ENCODE measurements around the gene AGAP1. TPM values are rescaled to one million over a fixed set of nuclear protein-coding genes. Genes with fewer than 3 reads are reported as not detected.
A peak's percentile ranks its signal among the peaks of the same experiment; 100 is the strongest.

The AGAP1 gene
- total RNA-seq, 1 donor = 18.5 TPM

GRCh38 chr2:235508371-235509160 lies 14.7 kb downstream of the AGAP1 start:
- Histone ChIP-seq H2AFZ (ENCODE audit: low read length) (no peak overlapping the region), H3K4me2 (ENCODE audit: insufficient read depth, low read length) (no peak overlapping the region), H3K79me2 (ENCODE audit: insufficient read depth, low read length) (peaks cover 88% of the 10 kb centered on the region), H3K4me1 (ENCODE audit: insufficient read depth, low read length) (peaks cover 17% of the 10 kb centered on the region), H3K27ac (ENCODE audit: low read depth, low read length) (no peak overlapping the region), H3K9me3 (ENCODE audit: low read depth, low read length) (no peaks in the 10 kb centered on the region), H4K20me1 (ENCODE audit: insufficient read depth, low read length) (peaks cover 38% of the 10 kb centered on the region), H3K27me3 (ENCODE audit: insufficient read depth, low read length) (no peaks in the 10 kb centered on the region), H3K36me3 (ENCODE audit: insufficient read depth, low read length) (no peaks in the 10 kb centered on the region), H3K4me3 (ENCODE audit: insufficient read depth, low read length) (no peak overlapping the region)
- no peak for TF ChIP-seq CTCF (IDR thresholded peaks at IDR 0.05; ENCODE audit: extremely low read depth, low read depth, low read length)
- no peak for DNase-seq (ENCODE audit: insufficient read length, low spot score, missing footprints)

GRCh38 chr2:235510318-235510717 lies 16.5 kb downstream of the AGAP1 start:
- DNase-seq (ENCODE audit: insufficient read length, low spot score, missing footprints) = no peak
- Histone ChIP-seq H3K4me3 (ENCODE audit: insufficient read depth, low read length) (no peak overlapping the region), H3K4me1 (ENCODE audit: insufficient read depth, low read length) (peaks cover 23% of the 10 kb centered on the region), H3K4me2 (ENCODE audit: insufficient read depth, low read length) (no peak overlapping the region), H3K9me3 (ENCODE audit: low read depth, low read length) (no peaks in the 10 kb centered on the region), H2AFZ (ENCODE audit: low read length) (no peak overlapping the region), H4K20me1 (ENCODE audit: insufficient read depth, low read length) (peaks cover 46% of the 10 kb centered on the region), H3K27me3 (ENCODE audit: insufficient read depth, low read length) (no peaks in the 10 kb centered on the region), H3K79me2 (ENCODE audit: insufficient read depth, low read length) (peaks cover 88% of the 10 kb centered on the region), H3K36me3 (ENCODE audit: insufficient read depth, low read length) (no peaks in the 10 kb centered on the region), H3K27ac (ENCODE audit: low read depth, low read length) (no peak overlapping the region)
- no peak for TF ChIP-seq CTCF (IDR thresholded peaks at IDR 0.05; ENCODE audit: extremely low read depth, low read depth, low read length)

DNA sequence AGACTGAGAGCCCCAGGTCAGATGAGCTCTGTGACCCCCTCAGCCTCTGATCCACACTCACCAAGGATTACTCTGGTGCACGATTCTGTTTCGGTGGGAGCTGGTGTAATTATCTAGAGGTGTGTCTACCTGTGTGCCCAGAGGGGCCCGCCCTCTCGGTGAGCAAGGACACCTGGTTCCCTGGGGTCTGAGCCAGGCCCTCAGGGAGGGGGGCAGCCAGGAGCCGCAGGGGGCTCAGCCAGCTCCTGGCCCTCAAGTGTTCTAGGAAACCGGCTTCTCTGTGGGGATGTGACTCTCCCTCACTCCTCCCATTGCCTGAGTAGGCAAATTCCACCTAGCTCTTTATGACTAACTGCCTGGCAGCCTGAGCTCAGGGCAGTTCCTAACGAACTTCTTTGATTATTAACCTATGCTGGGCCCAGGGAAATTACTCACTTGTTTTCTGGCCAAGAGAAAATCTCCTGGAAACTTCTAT lies 17.4 kb downstream of the AGAP1 start:
- H3K4me2 ChIP-seq (ENCODE audit: insufficient read depth, low read length) = peak overlapping the region; percentile 38
- H3K27ac ChIP-seq (ENCODE audit: low read depth, low read length) = peak overlapping the region; percentile 49
- peaks cover 93% of the 10 kb centered on the region for H3K79me2 ChIP-seq (ENCODE audit: insufficient read depth, low read length)
- H3K4me3 ChIP-seq (ENCODE audit: insufficient read depth, low read length) = no peak overlapping the region
- no peaks in the 10 kb centered on the region for H3K27me3 ChIP-seq (ENCODE audit: insufficient read depth, low read length)
- DNase-seq (ENCODE audit: insufficient read length, low spot score, missing footprints) = peak; percentile 98
- peaks cover 51% of the 10 kb centered on the region for H4K20me1 ChIP-seq (ENCODE audit: insufficient read depth, low read length)
- H3K36me3 ChIP-seq (ENCODE audit: insufficient read depth, low read length) = no peaks in the 10 kb centered on the region
- H3K9me3 ChIP-seq (ENCODE audit: low read depth, low read length) = no peaks in the 10 kb centered on the region
- no peak for TF ChIP-seq CTCF (IDR thresholded peaks at IDR 0.05; ENCODE audit: extremely low read depth, low read depth, low read length)
- peaks cover 22% of the 10 kb centered on the region for H3K4me1 ChIP-seq (ENCODE audit: insufficient read depth, low read length)
- H2AFZ ChIP-seq (ENCODE audit: low read length) = no peak overlapping the region
